HG03575 (cell line): ENCODE measurements around the gene WDR74.

Experiments
- ATAC-seq: cut with Tn5 transposase; IDR thresholded peaks from one replicate; pipeline ENCODE4 v1.9.1; 2021; ENCODE audit not compliant: unreplicated experiment, insufficient number of reproducible peaks, low FRiP score; ENCODE audit errors: extremely low read depth

WDR74 gene

DNA sequence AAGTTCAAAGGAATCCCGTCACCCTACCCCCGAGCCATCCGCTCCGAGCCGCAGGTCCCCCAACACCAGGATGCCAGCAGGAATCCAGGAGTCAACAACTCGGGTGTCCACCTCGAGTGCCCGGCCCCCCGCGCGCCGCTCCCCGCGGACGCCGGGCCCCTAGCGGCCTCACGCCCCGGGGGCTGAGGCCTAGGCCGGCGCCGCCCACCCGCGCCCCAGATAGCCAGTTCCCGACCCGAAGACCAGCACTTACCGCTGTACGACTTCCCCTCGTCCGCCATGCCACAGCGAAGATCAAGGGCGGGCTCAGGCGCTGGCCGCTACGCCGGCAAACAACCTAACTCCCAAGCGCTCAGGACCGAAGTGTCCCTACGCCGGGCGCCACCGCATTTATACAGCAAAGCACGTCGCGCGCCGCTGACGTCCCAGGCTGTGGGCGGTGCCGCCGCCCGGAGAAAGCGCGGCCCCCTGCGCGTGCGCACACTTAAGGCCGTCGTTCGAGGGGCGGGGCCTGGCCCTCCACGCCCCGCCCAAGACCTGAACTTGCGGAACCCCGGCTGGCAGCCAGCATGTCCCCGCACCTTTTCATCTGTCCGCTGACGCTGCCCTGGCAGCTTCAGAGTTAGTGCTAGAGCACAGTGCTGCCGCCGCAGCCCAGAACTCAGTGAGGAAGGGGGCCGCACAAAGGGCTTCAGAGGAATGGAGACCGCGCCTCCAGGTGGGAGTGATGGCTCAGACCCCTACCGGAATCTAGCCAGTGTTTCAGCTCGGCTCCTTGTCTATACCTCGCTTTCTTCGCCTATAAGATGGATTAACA, 34.1 kb downstream of the WDR74 start, which contains the start of gene NXF1:
Gene NXF1 (minus strand): TSS at position 365 of the 817 bp plus-strand sequence. CDS start 84 bp downstream, at position 281.
- no peak for ATAC-seq

DNA sequence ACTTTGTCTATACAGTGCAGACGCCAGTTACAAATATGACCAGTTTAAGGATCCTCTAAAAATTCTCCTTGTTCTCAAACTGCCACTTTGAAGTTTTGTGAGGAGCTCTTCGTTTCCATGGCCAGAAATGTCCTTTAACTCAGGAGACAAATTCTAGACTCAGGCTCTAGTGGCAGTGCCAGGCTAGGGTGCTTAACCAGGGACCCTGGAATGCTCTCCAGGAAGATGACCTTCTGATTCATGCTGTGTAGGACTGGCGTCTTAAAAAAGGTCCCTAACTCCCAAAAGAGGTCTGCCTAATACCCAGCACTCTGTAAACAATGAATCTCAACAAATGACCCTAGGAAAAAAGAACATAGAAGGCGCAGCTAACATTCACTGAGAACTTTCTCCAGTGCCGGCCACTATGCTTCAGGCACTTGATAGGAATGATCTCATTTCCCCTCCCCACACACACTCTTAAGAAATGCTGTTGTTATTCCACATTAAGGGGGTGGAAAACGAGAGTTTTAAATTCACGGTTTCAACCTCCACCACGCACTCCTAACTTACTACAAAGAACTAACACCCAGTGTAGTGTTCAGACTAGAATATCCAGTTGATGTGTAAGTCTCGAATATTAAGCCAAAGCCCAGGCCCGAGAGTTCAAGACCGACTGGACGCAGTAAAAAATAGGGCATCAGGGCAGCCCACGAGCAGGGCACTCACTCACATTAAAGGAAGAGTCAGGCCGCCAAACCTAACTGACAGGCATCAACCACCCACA, 34.9 kb downstream of the WDR74 start:
- ATAC-seq: no peak

DNA sequence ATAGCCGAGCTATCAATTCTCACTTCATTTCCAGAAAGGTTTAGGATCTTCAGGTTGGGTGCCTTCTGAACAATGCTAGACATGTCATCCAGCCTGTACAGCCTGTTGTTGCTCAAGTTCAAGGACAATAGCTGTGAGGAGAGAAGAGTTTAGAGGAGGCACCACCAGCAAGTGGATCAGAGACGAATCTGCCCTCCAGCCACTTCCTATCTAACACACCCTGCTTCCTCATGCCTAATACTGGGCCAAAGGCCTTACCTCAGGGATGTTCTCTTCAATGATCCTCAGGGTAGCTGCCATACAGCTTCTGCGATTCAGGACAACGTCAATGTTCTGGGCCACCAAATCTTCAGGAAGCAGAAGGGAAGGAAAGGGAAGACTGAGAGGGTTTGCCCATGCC, 38.3 kb downstream of the WDR74 start:
- no peak for ATAC-seq

DNA sequence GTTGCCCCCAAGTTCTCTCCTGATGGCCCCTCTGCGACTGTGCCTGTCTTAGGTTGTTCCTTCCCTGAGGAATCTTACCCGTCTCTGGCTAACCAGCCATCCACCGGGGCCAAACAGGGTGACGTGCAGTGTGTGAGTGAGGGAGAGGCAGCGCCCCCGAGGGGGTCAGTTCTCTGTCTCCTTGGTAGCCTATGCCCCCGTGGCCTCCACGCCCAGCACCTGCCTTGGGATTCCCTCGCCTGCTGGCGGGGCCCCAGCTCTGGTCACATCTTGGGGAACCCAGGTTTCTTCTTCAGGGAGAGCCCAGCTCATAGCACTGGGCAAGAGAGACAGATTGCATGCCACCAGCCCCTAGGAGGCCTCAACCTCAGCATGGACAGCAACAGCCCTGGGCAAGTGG, 39.9 kb downstream of the WDR74 start:
- no peak for ATAC-seq

DNA sequence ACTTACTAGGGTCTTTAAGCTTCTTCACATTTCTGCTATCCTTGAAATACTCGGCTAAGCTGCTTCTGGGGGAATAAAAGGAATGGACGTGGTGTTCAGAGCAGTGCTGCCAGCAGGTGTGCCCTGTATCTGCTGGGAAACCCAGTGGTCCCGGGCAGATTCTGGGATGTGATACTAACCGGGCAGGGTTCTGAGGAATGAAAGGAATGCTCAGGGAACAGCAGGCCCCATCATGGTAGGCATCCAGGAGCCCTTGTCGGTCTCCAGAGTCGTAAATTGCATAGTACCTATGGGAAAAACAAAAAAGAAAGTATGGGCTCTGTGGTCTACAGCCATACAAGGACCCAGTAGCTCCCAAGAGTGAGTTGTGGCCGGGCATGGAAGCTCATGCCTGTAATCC, 43.1 kb downstream of the WDR74 start:
- no peak for ATAC-seq

DNA sequence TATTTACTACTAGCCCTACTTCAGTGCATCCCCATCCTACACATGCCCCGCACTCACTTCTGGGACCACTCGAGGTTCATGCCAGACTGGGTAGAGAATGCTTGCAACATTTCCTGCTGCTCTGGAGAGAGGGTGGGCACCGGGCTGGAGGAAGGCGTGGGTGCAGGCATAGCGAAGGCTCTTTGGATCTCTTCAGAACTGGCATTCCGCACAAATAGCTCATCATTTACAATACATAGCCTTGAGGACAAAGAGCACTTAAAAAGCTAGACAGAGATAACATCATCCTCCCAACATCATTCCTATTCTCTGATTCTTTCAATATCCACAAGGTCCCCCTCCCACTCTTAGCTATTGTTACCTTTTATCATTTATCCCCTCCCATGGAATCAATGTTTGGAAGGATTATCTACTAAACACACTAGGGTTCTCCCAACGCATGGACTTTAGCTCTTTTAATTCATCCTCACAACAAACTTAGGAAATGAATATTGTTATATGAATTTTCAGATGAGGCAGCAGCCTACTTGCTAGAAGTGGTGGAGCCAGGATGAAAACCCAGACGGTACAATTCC, 45.1 kb downstream of the WDR74 start:
- no peak for ATAC-seq

DNA sequence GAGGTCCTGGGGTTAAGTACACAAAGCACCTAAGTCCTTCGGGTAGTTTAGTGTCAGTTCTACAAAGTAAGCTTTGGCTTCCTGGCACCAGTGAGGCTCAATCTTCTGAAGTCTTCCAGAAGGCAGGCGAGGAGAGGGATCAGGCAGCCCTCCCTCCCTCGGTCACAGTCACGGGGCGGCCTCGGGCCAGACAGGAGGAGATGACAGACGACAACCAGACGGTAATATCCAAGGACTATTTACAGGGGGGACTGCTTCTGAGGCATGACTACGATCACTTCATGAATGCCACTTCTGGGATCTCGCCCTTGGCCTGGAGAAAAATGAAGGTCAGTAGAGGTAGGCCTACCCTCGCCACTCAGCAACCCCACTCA, 47.2 kb downstream of the WDR74 start:
- no peak for ATAC-seq

DNA sequence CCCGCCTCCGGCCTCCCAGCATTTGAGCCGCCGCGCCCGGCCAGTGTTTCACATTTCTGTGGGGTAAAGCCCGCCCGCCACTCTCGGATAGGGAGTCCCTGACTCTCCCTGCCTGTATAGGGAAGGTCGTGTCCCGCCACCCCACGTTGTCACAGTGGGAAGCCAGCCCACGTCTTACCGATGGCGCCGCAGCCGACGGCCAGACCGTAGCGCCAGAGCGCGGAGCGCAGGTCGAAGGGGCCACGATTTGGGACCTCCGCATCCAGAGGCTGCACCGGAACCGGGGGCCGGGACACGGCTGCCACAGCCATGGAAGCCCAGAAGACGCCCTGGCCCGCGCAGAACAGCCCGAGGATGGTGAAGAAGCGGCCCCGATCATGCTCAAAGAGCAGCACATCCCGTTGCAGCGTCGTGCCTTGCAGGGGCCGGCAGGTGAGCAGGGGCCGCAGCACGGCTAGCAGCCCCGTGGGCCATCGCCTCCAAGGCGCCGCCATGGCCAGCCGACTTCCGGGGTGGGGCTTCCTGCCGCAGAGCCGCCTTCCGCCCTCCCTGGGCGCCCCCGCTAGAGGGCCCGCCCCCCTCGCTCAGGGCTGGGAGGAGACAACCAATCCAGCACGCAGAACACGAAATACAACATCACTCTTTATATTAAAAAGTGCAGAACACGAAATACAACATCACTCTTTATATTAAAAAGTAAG, 47.7 kb downstream of the WDR74 start, which contains the start of gene TMEM223:
Gene TMEM223 (minus strand): TSS at position 506 of the 701 bp plus-strand sequence. CDS start 12 bp downstream, at position 494.
- ATAC-seq: no peak

DNA sequence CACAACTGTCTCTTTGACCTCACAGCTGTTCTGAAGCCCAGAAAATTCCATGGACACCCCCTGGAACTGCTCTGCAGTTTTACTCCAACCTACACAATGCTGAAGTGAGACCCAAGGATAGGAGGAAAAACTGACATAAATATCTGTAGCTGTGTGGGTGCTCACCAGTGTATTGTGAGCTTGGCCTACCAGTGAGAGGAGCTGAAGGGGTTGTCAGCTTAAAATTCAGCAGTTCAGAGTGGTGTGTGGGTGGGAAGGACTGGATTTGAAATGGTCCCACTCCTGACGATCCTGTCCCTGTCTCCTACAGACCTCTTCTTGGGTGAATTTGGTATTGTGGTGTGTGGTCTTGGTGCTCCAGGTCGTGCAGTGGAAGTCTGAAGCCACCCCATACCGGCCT, 49.8 kb downstream of the WDR74 start:
- ATAC-seq: no peak

DNA sequence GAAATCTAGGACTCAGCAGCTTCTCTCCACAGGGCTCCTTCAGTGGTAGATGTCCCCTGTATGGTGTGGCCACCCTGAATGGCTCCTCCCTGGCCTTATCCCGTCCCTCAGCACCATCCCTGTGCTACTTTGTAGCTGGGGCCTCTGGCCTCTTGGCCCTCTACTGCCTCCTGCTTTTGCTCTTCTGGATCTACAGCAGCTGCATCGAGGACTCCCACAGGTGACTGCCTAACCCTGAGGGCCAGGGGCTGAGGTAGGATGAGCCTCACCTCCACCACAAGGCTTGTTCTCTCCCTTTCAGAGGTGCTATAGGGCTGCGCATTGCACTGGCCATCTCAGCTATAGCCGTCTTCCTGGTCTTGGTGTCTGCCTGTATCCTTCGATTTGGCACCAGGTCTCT, 50.4 kb downstream of the WDR74 start:
- ATAC-seq: no peak

DNA sequence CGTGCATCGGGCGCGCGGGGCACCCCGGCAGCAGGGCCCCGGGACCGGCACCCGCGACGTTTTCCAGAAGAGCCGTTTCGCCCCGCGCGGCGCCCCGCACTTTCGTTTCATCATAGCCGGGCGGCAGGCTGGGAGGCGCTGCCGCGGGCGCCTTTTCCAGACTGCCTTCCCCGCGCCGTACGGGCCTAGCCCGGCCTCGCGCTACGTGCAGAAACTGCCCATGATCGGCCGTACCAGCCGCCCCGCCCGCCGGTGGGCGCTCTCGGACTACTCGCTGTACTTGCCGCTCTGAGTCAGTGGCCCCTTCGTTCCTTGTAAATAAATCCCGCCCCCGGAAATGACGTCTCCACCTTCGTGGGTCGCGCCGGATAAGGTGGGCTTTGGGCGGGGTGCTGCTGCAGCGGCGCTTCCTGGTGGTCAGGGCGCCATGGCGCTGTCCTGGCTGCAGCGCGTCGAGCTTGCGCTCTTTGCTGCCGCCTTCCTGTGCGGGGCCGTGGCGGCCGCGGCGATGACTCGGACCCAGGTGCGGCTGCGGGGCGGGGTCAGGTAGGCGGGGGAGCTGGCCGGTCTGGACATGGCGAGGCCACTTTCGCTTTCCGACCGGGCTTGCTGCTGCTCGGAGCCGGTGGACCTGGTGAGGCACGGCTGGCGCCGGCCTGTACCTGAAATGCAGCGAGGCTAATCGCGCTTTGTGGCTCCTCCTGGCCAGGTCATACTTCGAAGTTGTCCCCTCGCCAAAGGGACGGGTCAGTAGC, 52.2 kb downstream of the WDR74 start, which contains the start of gene TMEM179B:
Gene TMEM179B (plus strand): TSS at position 398 of the 755 bp plus-strand sequence. CDS start 30 bp downstream, at position 428.
- ATAC-seq: no peak

DNA sequence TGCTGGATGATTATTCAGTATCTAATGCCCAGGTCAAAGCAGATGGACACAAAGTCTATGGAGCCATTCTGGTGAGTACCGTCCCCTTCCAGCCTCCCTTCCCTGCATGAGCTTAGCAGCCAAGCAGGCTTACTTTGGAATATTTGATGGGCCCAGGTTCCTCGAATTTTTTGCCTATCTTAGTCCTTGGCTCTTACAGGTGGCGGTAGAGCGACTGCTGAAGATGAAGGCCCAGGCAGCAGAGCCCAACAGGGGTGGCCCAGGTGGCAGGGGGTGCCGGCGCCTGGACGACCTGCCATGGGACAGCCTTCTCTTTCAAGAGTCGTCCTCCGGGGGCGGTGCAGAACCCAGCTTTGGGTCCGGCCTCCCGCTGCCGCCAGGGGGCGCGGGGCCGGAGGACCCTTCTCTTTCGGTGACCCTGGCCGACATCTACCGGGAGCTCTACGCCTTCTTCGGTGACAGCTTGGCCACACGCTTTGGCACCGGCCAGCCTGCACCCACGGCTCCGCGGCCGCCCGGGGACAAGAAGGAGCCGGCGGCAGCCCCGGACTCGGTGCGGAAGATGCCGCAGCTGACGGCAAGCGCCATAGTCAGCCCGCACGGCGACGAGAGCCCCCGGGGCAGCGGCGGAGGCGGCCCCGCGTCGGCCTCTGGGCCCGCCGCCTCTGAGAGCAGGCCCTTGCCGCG, 52.9 kb downstream of the WDR74 start:
- no peak for ATAC-seq
